Mesenchymal stem cell (in vitro differentiated cells and primary cell): Measurements from ENCODE around the gene MVK.

Source experiments
- DNase-seq: peaks from one replicate; pipeline ENCODE4 v3.0.0-alpha.2; 2013
- H2AFZ ChIP-seq: one replicate; pipeline ENCODE4 v1.6.1; 2013; ENCODE audit warnings: low read depth, mild to moderate bottlenecking, control low read depth, inconsistent platforms, low read length, moderate library complexity
- H2AK5ac ChIP-seq: 2 replicates; pipeline ENCODE4 v1.6.1; 2013; ENCODE audit warnings: low read length, moderate library complexity, mild to moderate bottlenecking, inconsistent platforms; ENCODE audit not compliant: severe bottlenecking
- H2BK120ac ChIP-seq: one replicate; pipeline ENCODE4 v1.6.1; 2013; ENCODE audit warnings: low read depth, mild to moderate bottlenecking, inconsistent platforms, low read length, moderate library complexity
- H2BK12ac ChIP-seq, 2 experiments: one replicate each; pipeline ENCODE4 v1.6.1; 2013; ENCODE audit warnings: inconsistent platforms in 2 of 2, low read length in 2 of 2, mild to moderate bottlenecking in 2 of 2, moderate library complexity in 2 of 2, control low read depth in 1 of 2
- H2BK15ac ChIP-seq: one replicate; pipeline ENCODE4 v1.6.1; 2013; ENCODE audit warnings: mild to moderate bottlenecking, low read depth, inconsistent platforms; ENCODE audit not compliant: poor library complexity, severe bottlenecking
- H2BK5ac ChIP-seq: 2 replicates; pipeline ENCODE4 v1.6.1; 2013; ENCODE audit warnings: low read depth, mild to moderate bottlenecking, low read length, control low read depth, inconsistent platforms; ENCODE audit not compliant: poor library complexity, severe bottlenecking
- H3K14ac ChIP-seq, 2 experiments: one replicate each; pipeline ENCODE4 v1.6.1; 2013; ENCODE audit warnings: inconsistent platforms in 2 of 2, low read length in 2 of 2, control low read depth in 1 of 2, mild to moderate bottlenecking in 1 of 2, moderate library complexity in 1 of 2
- H3K18ac ChIP-seq, 2 experiments: one replicate each; pipeline ENCODE4 v1.6.1; 2013; ENCODE audit warnings: inconsistent platforms in 2 of 2, low read length in 2 of 2, control low read depth in 1 of 2, low read depth in 1 of 2, mild to moderate bottlenecking in 1 of 2
- H3K23ac ChIP-seq, 2 experiments: one replicate each; pipeline ENCODE4 v1.6.1; 2013; ENCODE audit warnings: inconsistent platforms in 2 of 2, low read length in 2 of 2, mild to moderate bottlenecking in 2 of 2, moderate library complexity in 2 of 2, control low read depth in 1 of 2
- H3K27ac ChIP-seq: 2 replicates; pipeline ENCODE4 v1.5.1; 2013; ENCODE audit warnings: mild to moderate bottlenecking, moderate library complexity, low read length, control low read depth, inconsistent platforms; ENCODE audit not compliant: poor library complexity, severe bottlenecking
- H3K27me3 ChIP-seq, 2 experiments: 2 replicates each; pipeline versions ENCODE4 v1.6.1 to v1.7.0; 2013; ENCODE audit warnings: low read length in 2 of 2, mild to moderate bottlenecking in 2 of 2, moderate library complexity in 2 of 2, control low read depth in 1 of 2, inconsistent platforms in 1 of 2; ENCODE audit not compliant: control insufficient read depth in 1 of 2, insufficient read depth in 1 of 2
- H3K36me3 ChIP-seq, 2 experiments: 2 replicates each; pipeline versions ENCODE4 v1.6.1 to v1.7.0; 2013; ENCODE audit warnings: low read length in 2 of 2, control low read depth in 1 of 2, inconsistent platforms in 1 of 2, low read depth in 1 of 2, mild to moderate bottlenecking in 1 of 2; ENCODE audit not compliant: insufficient read depth in 2 of 2, control insufficient read depth in 1 of 2
- H3K4ac ChIP-seq, 2 experiments: one replicate each; pipeline ENCODE4 v1.6.1; 2013; ENCODE audit warnings: inconsistent platforms in 2 of 2, low read length in 2 of 2, mild to moderate bottlenecking in 2 of 2, moderate library complexity in 2 of 2, control low read depth in 1 of 2, low read depth in 1 of 2
- H3K4me1 ChIP-seq: 2 replicates; pipeline ENCODE4 v1.6.1; 2013; ENCODE audit warnings: low read depth, low read length, control low read depth; ENCODE audit not compliant: control insufficient read depth, insufficient read depth
- H3K4me2 ChIP-seq: 2 replicates; pipeline ENCODE4 v1.6.1; 2013; ENCODE audit warnings: low read length, mild to moderate bottlenecking, inconsistent platforms; ENCODE audit not compliant: poor library complexity, severe bottlenecking
- H3K4me3 ChIP-seq, 2 experiments: 2 replicates each; pipeline versions ENCODE4 v1.5.1 to v1.7.0; 2013; ENCODE audit warnings: low read length in 2 of 2, mild to moderate bottlenecking in 2 of 2, control low read depth in 1 of 2, low read depth in 1 of 2; ENCODE audit not compliant: insufficient read depth in 1 of 2
- H3K79me1 ChIP-seq: replicated peaks from 2 replicates; pipeline ENCODE4 v1.6.1; 2013; ENCODE audit warnings: mild to moderate bottlenecking, control low read depth, low read length, inconsistent platforms; ENCODE audit not compliant: poor library complexity, severe bottlenecking
- H3K9ac ChIP-seq: 2 replicates; pipeline ENCODE4 v1.7.0; 2013; ENCODE audit warnings: mild to moderate bottlenecking, low read length, moderate library complexity
- H3K9me3 ChIP-seq: 2 replicates; pipeline ENCODE4 v1.7.0; 2013; ENCODE audit warnings: mild to moderate bottlenecking, low read length; ENCODE audit not compliant: control insufficient read depth
- H4K8ac ChIP-seq: one replicate; pipeline ENCODE4 v1.6.1; 2013; ENCODE audit warnings: inconsistent platforms, mild to moderate bottlenecking, low read length, moderate library complexity
- H4K91ac ChIP-seq: one replicate; pipeline ENCODE4 v1.6.1; 2013; ENCODE audit warnings: mild to moderate bottlenecking, low read length, inconsistent platforms
- WGBS: methylation state at CpG from one replicate; pipeline ENCODE4 v1.1.7; 2013; ENCODE audit warnings: mixed read lengths; 5-methylcytosine and 5-hydroxymethylcytosine counted together

MVK gene

DNA sequence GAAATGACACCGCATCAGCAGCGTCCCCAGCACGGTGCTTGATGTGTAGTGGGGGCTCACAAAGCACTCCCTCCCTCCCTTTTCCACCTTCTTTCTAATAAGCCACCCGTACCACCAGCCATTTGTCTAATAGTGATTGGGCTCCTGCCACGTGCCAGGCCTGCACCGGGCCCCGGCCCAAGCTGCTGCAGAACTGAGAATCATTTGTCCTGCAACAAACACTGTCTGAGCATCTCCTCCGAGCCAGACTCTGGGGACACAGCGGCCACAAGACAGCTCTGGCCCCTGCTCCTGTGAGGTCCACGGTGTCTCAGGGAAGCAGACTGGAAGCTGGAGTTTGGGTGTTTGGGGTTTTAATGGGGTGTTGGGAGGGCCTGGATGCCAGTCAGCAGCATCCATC is 43.9 kb downstream of the MVK start:
- WGBS: 82% methylated on average over 9 of the region's 10 CpGs
- Histone ChIP-seq H3K4me3 (no peak overlapping the region), H2BK5ac (no peak overlapping the region), H3K4me2 (no peak overlapping the region), H2AFZ (peak overlapping the region; percentile 30), H3K18ac (no peak overlapping the region), H3K9me3 (no peaks in the 10 kb centered on the region), H3K4me1 (peaks cover 2% of the 10 kb centered on the region), H3K14ac (no peak overlapping the region), H4K91ac (no peak overlapping the region), H2BK12ac (no peak overlapping the region), H4K8ac (no peak overlapping the region), H3K27me3 (peaks cover 70 to 90% of the 10 kb centered on the region in 2 experiments), H3K9ac (no peak overlapping the region), H2AK5ac (no peak overlapping the region), H3K36me3 (no peaks in the 10 kb centered on the region), H3K23ac (no peak overlapping the region), H2BK120ac (no peak overlapping the region), H3K79me1 (no peaks in the 10 kb centered on the region), H3K27ac (no peak overlapping the region), H3K4ac (no peak overlapping the region), H2BK15ac (no peak overlapping the region)
- no peak for DNase-seq

DNA sequence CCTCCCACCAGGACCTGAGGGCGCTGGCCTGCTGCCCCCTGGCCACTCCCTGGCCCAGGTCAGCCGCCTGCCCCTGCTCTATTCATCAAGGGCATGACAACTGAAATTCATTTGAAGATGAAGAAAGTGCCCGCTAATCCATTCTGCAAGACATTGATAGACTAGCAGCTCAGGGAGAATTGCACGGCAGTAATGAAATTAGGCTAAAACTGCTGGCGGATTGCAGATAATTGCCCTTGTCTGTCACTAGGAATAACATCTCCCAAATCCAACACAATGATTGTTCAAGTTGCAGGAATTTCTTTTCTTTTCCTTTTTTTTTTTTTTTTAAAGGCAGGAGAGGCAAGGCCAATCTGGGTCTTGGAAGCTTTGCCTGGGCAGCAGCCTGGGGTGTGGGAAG is 44.5 kb downstream of the MVK start:
- no peaks in the 10 kb centered on the region for H3K36me3 ChIP-seq
- H3K4me1 ChIP-seq: peaks cover 2% of the 10 kb centered on the region

DNA sequence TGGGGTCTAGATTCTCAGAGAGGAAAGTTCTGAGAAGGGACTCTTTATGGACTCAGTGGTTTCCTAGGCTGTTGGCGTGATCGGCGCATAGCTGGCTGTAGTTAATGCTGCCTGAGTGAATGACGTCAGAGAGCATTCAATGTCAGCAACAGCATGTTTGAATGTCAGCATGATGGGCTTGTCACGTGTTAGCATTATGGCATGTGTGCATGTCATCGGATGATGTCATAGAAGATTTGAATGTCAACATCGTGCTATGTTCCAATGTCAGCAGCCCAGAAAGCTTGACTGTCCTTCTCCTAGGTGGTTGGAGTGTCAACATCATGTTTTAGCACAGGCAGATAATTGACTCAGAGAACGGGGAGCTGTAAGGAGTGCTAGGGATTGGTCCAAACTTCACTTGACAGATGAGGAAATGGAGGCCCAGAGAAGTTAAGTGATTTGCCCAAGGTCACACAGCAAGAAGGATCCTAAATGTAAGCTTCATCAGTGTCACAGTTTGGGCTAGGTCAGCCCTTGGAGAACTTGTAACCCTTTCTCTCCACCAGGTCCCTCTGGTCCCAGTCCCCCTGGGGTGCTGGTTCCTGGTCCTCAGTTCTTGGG is 45.5 kb downstream of the MVK start:
- no peak overlapping the region for H2BK12ac ChIP-seq

More for the DNA sequence above, 44.5 kb downstream of the MVK start:
- Histone ChIP-seq H4K91ac (no peak overlapping the region), H3K4me2 (no peak overlapping the region), H2AK5ac (no peak overlapping the region), H3K4me3 (no peak overlapping the region), H2BK120ac (no peak overlapping the region), H2BK12ac (no peak overlapping the region), H4K8ac (no peak overlapping the region), H3K9me3 (no peaks in the 10 kb centered on the region), H3K79me1 (no peaks in the 10 kb centered on the region), H2AFZ (no peak overlapping the region), H3K18ac (no peak overlapping the region), H3K14ac (no peak overlapping the region), H3K27ac (no peak overlapping the region), H2BK5ac (no peak overlapping the region), H2BK15ac (no peak overlapping the region), H3K9ac (no peak overlapping the region), H3K27me3 (peaks cover 67 to 87% of the 10 kb centered on the region in 2 experiments), H3K4ac (no peak overlapping the region), H3K23ac (no peak overlapping the region)
- WGBS: 79% methylated on average over 5 of the region's 5 CpGs
- no peak for DNase-seq

DNA sequence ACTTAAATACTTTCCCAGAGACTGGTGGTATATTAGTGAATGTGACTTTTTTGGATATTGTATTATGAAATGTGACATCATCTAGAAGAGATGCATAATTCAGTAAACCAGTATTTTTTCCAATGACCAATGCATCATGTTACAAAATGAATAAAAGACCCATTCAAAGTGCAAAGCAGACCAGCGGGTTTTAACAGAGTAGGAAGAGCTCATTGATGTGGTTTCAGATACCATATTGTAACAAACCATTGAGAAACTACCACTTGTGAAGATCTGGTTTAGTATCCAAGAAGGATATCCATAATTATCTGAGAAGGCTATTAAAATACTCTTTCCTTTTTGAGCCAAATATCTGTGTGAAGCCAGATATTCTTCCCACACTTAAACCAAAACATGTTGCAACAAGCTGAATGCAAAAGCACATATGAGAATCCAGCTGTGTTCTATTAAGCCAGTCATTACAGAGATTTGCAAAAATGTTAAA is 47.7 kb downstream of the MVK start:
- no peak overlapping the region for H3K14ac ChIP-seq
- no peak overlapping the region for H2BK5ac ChIP-seq
- H3K27me3 ChIP-seq: peaks cover 42 to 72% of the 10 kb centered on the region in 2 experiments
- no peak for DNase-seq
- WGBS: no CpG with 5 or more reads among the region's 1 CpG
- no peak overlapping the region for H2AK5ac ChIP-seq
- H3K79me1 ChIP-seq: no peaks in the 10 kb centered on the region
- no peak overlapping the region for H3K9ac ChIP-seq
- H4K91ac ChIP-seq: no peak overlapping the region
- H3K36me3 ChIP-seq: no peaks in the 10 kb centered on the region
- H2BK120ac ChIP-seq: no peak overlapping the region
- no peak overlapping the region for H3K4me2 ChIP-seq
- no peak overlapping the region for H3K27ac ChIP-seq
- H2BK15ac ChIP-seq: no peak overlapping the region
- no peak overlapping the region for H4K8ac ChIP-seq
- no peak overlapping the region for H3K4ac ChIP-seq
- no peak overlapping the region for H3K23ac ChIP-seq
- no peak overlapping the region for H2AFZ ChIP-seq
- H3K9me3 ChIP-seq: no peaks in the 10 kb centered on the region
- H2BK12ac ChIP-seq: no peak overlapping the region
- H3K4me3 ChIP-seq: no peak overlapping the region
- no peak overlapping the region for H3K18ac ChIP-seq
- H3K4me1 ChIP-seq: peaks cover 2% of the 10 kb centered on the region

More for the DNA sequence above, 45.5 kb downstream of the MVK start:
- H3K23ac ChIP-seq: no peak overlapping the region
- H3K36me3 ChIP-seq: no peaks in the 10 kb centered on the region
- no peak overlapping the region for H2AFZ ChIP-seq
- DNase-seq: no peak
- H2BK120ac ChIP-seq: no peak overlapping the region
- H2BK15ac ChIP-seq: no peak overlapping the region
- H2AK5ac ChIP-seq: no peak overlapping the region
- H3K9me3 ChIP-seq: no peaks in the 10 kb centered on the region
- H3K4me1 ChIP-seq: peaks cover 2% of the 10 kb centered on the region
- H3K4ac ChIP-seq: no peak overlapping the region
- no peak overlapping the region for H3K4me2 ChIP-seq
- no peak overlapping the region for H3K9ac ChIP-seq
- H4K91ac ChIP-seq: no peak overlapping the region
- H3K27me3 ChIP-seq: peaks cover 59 to 80% of the 10 kb centered on the region in 2 experiments
- no peak overlapping the region for H2BK5ac ChIP-seq
- WGBS: 91% methylated on average over 8 of the region's 8 CpGs
- no peak overlapping the region for H3K27ac ChIP-seq
- H3K4me3 ChIP-seq: no peak overlapping the region
- H4K8ac ChIP-seq: no peak overlapping the region
- H3K79me1 ChIP-seq: no peaks in the 10 kb centered on the region
- H3K18ac ChIP-seq: no peak overlapping the region
- no peak overlapping the region for H3K14ac ChIP-seq
